NB4 (cell line): Measurements from ENCODE around the gene SSH2.

Experiments used
- DNase-seq: peaks from one replicate; pipeline ENCODE4 v3.0.0; 2010; ENCODE audit warnings: low read depth
- H3K4me3 ChIP-seq: one replicate; pipeline ENCODE4 v1.5.1; 2011; ENCODE audit warnings: mild to moderate bottlenecking, low read depth, low read length, moderate library complexity
- CTCF ChIP-seq: IDR thresholded peaks from one replicate; pipeline ENCODE4 v1.5.1; 2012; ENCODE audit warnings: low read depth, low read length
- MAX ChIP-seq: IDR thresholded peaks from 2 replicates; pipeline ENCODE4 v1.6.1; 2011; ENCODE audit warnings: low read depth, low read length
- MYC ChIP-seq: IDR thresholded peaks from 2 replicates; pipeline ENCODE4 v1.6.1; 2011; ENCODE audit warnings: low read depth, low read length
- POLR2A ChIP-seq: IDR thresholded peaks from 2 replicates; pipeline ENCODE4 v1.6.1; 2011; ENCODE audit warnings: mild to moderate bottlenecking; ENCODE audit not compliant: insufficient read length; ENCODE audit errors: extremely low read depth

The SSH2 gene

GRCh38 chr17:29674281-29674680, 255.7 kb downstream of the SSH2 start:
- DNase-seq = peak; percentile 58
- H3K4me3 ChIP-seq = no peak overlapping the region
- TF ChIP-seq CTCF (no peak), POLR2A (no peak), MYC (peak; percentile 84), MAX (peak; percentile 85)

- H3K4me3 ChIP-seq = no peak overlapping the region
- DNase-seq = no peak
- TF ChIP-seq MYC (no peak), POLR2A (no peak), MAX (no peak), CTCF (no peak)
Measured at GRCh38 chr17:29671661-29672060, 258.4 kb downstream of the SSH2 start.

- no peak for DNase-seq
- no peak overlapping the region for H3K4me3 ChIP-seq
- TF ChIP-seq MYC (no peak), MAX (no peak), POLR2A (no peak), CTCF (no peak)
Measured at GRCh38 chr17:29669266-29669665, 260.8 kb downstream of the SSH2 start.

- TF ChIP-seq POLR2A (no peak), MYC (no peak), MAX (no peak), CTCF (no peak)
- H3K4me3 ChIP-seq = no peak overlapping the region
- DNase-seq = no peak
Measured at GRCh38 chr17:29667969-29668368, 262.1 kb downstream of the SSH2 start.

- TF ChIP-seq MYC = no peak
- no peak for TF ChIP-seq CTCF
- TF ChIP-seq POLR2A = no peak
- no peak for TF ChIP-seq MAX
- no peak overlapping the region for H3K4me3 ChIP-seq
- no peak for DNase-seq
Measured at GRCh38 chr17:29665481-29665810, 264.6 kb downstream of the SSH2 start.
